Esophagus squamous epithelium (tissue), 5 donors: ENCODE data around the gene STK16. TPM values are rescaled to one million over a fixed set of nuclear protein-coding genes. Genes with fewer than 3 reads are reported as not detected.

Experiments used
- DNase-seq: peaks from one replicate; lab custom pipeline; 2025; lab: John Stamatoyannopoulos, UW
- H3K27ac ChIP-seq, 4 donors: fragments of 200-600 bp; sonication (generic); one replicate each; pipeline ENCODE4 v1.5.1; 2016 to 2019; ENCODE audit warnings: mild to moderate bottlenecking in 1 of 4
- H3K27me3 ChIP-seq, 4 donors: fragments of 200-600 bp; sonication (generic); 1 replicate in 3 of 4; 2 replicates in 1 of 4; pipeline versions ENCODE4 v1.5.1 to v1.6.0; 2017 to 2021; ENCODE audit warnings: antibody characterized with exemption in 1 of 4
- H3K36me3 ChIP-seq, 3 donors: fragments of 200-600 bp; sonication (generic); one replicate each; pipeline ENCODE4 v1.5.1; 2016 to 2019
- H3K4me1 ChIP-seq, 3 donors: fragments of 200-600 bp; sonication (generic); one replicate each; pipeline ENCODE4 v1.5.1; 2017 to 2019
- H3K4me3 ChIP-seq, 4 donors: fragments of 200-600 bp; sonication (generic); 1 replicate in 3 of 4; 2 replicates in 1 of 4; pipeline ENCODE4 v1.5.1; 2016 to 2019; ENCODE audit warnings: mild to moderate bottlenecking in 2 of 4, moderate library complexity in 1 of 4
- H3K9me3 ChIP-seq, 3 donors: fragments of 200-600 bp; sonication (generic); one replicate each; pipeline ENCODE4 v1.5.1; 2016 to 2019
- POLR2A ChIP-seq, 4 donors: fragments of 450-650 bp; IDR thresholded peaks; one replicate each; pipeline ENCODE4 v1.6.1; 2017; ENCODE audit warnings: antibody characterized with exemption in 4 of 4, mild to moderate bottlenecking in 4 of 4, moderate library complexity in 3 of 4
- WGBS, 2 donors: methylation state at CpG; one replicate each; pipeline ENCODE4 v1.1.5; 2018; 5-methylcytosine and 5-hydroxymethylcytosine counted together
- intact Hi-C: fragments of 100-400 bp; cut with DNase I; formaldehyde crosslinking; loops from one replicate; pipeline ENCODE4 v1.15.0; 2022
- total RNA-seq, 4 donors: library from RNA; depleted of rRNA; stranded (reverse); fragments of >200 nt; gene quantifications; one replicate each; pipeline ENCODE4 v1.1.0, GENCODE V29; 2016
- TF ChIP-seq, protein P1 (sequence below), 6 experiments: fragments of 450-650 bp in 4 of 6; fragments of 200-600 bp in 2 of 6; sonication (generic) in 2 of 6; IDR thresholded peaks; one replicate each; pipeline ENCODE4 v1.5.1; 2016 to 2019; ENCODE audit warnings: antibody characterized with exemption in 6 of 6, mild to moderate bottlenecking in 4 of 6, moderate library complexity in 4 of 6
- donor health status: DM: yes; HTN: yes; CAD: no.

The STK16 gene
- total RNA-seq, 4 donors from 2014 or later, result 8.6 to 27.4 (median 19.3) TPM

DNA sequence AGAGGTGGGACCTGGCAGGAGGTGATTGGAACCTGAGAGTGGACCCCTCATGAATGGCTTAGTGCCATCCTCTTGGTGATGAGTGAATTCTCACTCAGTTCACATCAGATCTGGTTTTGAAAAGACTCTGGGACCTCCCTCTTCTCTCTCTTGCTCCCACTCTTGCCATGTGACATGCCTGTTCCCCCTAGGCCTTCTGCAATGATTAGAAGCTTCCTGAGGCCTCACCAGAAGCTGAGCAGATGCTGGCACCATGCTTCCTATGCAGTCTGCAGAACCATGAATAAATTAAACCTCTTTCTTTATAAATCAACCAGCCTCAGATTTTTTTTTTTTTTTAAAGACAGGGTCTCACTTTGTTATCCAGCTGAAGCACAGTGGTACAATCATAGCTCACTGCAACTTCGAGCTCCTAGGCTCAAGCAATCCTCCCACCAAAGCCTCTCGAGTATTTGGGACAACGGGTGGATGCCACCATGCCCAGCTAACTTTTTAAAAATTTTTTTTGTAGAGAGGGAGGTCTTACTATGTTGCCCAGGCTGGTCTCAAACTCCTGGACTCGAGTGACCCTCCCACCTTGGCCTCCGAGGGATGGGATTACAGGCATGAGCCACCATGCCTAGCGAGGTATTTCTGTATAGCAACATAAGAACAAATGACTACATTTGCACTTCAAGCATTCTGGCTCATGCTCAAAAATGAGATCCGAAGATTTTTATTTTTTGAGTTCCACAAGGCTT is 40.7 kb upstream of the STK16 start:
- Histone ChIP-seq H3K4me1 (peaks cover 12 to 34% (median 14%) of the 10 kb centered on the region in 3 donors), H3K4me3 (no peak overlapping the region), H3K36me3 (peaks cover 0 to 19% (median 9%) of the 10 kb centered on the region in 3 donors), H3K9me3 (no peaks in the 10 kb centered on the region), H3K27ac (no peak overlapping the region), H3K27me3 (no peaks in the 10 kb centered on the region)
- TF ChIP-seq POLR2A (IDR thresholded peaks at IDR 0.05), result no peak
- TF ChIP-seq, protein P1, sequence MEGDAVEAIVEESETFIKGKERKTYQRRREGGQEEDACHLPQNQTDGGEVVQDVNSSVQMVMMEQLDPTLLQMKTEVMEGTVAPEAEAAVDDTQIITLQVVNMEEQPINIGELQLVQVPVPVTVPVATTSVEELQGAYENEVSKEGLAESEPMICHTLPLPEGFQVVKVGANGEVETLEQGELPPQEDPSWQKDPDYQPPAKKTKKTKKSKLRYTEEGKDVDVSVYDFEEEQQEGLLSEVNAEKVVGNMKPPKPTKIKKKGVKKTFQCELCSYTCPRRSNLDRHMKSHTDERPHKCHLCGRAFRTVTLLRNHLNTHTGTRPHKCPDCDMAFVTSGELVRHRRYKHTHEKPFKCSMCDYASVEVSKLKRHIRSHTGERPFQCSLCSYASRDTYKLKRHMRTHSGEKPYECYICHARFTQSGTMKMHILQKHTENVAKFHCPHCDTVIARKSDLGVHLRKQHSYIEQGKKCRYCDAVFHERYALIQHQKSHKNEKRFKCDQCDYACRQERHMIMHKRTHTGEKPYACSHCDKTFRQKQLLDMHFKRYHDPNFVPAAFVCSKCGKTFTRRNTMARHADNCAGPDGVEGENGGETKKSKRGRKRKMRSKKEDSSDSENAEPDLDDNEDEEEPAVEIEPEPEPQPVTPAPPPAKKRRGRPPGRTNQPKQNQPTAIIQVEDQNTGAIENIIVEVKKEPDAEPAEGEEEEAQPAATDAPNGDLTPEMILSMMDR (IDR thresholded peaks at IDR 0.05), result no peak
- DNase-seq, result no peak
- WGBS, 2 donors, result 86 to 94% methylated on average over 7 of the region's 7 CpGs
- intact Hi-C loops, result no loop called here

DNA sequence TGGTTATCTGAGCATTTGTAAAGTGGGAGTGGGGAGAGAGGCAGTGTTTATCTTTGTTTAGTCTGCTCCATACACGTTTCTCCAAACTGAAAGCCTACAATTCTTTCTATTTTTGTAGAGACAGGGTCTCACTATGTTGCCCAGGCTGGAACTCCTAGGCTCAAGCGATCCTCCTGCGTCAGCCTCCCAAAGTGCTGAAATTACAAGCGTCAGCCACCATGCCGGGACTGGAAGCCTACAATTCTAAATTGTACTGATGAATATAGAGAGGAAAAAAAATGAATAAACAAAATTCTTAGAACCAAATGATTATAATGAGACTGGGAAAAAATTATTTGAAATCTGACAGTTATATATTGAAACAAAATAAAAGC is 40.1 kb upstream of the STK16 start:
- no peak for DNase-seq
- no peaks in the 10 kb centered on the region for H3K27me3 ChIP-seq
- peaks cover 12 to 34% (median 14%) of the 10 kb centered on the region in 3 donors for H3K4me1 ChIP-seq
- WGBS, 2 donors, result 79 to 88% methylated on average over 5 of the region's 5 CpGs
- intact Hi-C loops, result no loop called here
- TF ChIP-seq, protein P1 (IDR thresholded peaks at IDR 0.05), result no peak
- no peak for TF ChIP-seq POLR2A (IDR thresholded peaks at IDR 0.05)
- no peaks in the 10 kb centered on the region for H3K9me3 ChIP-seq
- H3K27ac ChIP-seq, result no peak overlapping the region
- H3K36me3 ChIP-seq, result peaks cover 0 to 24% (median 15%) of the 10 kb centered on the region in 3 donors
- no peak overlapping the region for H3K4me3 ChIP-seq

DNA sequence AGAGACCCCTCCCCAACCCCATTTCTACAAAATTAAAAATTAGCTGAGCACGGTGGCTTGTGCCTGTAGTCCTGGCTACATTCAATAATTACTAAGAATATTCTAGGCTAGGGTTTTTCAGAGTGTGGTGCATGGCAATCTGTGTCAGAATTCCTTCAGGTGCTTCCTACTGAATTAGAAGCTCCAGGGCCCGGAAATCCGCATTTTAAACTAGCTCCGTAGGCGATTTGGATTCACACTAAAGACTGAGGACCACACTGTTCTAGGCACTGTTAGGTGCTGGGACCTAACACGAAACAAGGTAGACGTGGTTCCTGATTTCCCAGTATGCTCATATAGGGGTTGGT is 39.3 kb upstream of the STK16 start:
- DNase-seq, result no peak
- WGBS, 2 donors, result 12 to 17% methylated on average over 5 to 7 of the region's 7 CpGs
- Histone ChIP-seq H3K4me3 (peak overlapping the region; percentile 70 to 83 (median 73)), H3K4me1 (peaks cover 12 to 34% (median 14%) of the 10 kb centered on the region in 3 donors), H3K9me3 (no peaks in the 10 kb centered on the region), H3K36me3 (peaks cover 6 to 32% (median 23%) of the 10 kb centered on the region in 3 donors), H3K27me3 (no peaks in the 10 kb centered on the region), H3K27ac (peak overlapping the region; percentile 93 to 99 (median 97))
- intact Hi-C loops, result no loop called here
- TF ChIP-seq, protein P1 (IDR thresholded peaks at IDR 0.05), result no peak
- no peak for TF ChIP-seq POLR2A (IDR thresholded peaks at IDR 0.05)

DNA sequence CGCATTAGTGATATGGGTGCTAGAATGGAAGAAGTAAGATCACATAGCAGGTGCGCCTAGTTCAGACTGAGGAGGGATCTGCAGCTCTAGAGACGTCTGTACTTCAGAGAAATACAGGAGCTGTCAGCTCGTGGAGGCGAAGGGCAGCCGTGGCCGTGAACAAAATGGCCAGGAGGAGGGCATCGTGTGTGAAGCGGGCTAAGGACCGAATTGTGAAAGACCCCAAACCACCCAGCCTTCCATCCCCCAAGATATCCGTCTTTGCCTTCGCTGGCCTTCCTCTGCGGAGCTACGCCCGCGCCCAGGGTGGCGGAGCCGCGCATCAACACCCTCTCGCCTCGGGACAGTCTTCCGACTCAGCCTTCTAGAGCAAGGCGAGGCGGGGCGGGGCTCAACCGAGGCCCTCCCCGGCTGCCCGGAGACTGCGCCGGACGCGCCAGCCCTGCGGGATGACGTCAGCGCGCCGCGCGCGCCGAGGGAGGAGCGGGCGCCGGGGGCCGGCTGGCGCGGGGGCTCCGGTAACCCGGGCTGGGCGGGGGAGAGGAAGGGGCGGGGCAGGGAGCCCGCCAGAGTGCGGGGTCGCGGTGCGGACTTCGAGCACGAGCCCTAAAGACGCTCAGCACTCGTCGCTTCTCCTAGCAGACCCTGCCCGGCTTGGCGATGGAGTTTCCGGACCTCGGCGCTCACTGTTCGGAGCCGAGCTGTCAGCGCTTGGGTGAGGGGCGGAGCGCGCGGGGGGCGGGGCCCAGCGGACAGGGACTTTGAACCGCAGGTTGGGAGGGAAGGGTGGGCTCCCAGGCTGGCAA is 38.7 kb upstream of the STK16 start, which contains the start of gene ZFAND2B:
ZFAND2B (plus strand) TSS at position 455 of the 806 bp plus-strand sequence; CDS start at position 661, 206 bp downstream.
- H3K36me3 ChIP-seq, result peaks cover 6 to 37% (median 24%) of the 10 kb centered on the region in 3 donors
- peaks cover 12 to 34% (median 14%) of the 10 kb centered on the region in 3 donors for H3K4me1 ChIP-seq
- intact Hi-C loops, result no loop called here
- no peaks in the 10 kb centered on the region for H3K27me3 ChIP-seq
- peak within 1 kb of the TSS; percentile 93 to 99 (median 97) for H3K27ac ChIP-seq
- 0 to 1% methylated on average over 6 to 10 of the region's 76 CpGs for WGBS, 2 donors
- peak in 3 of 4 donors; percentile 92 to 97 (median 95) for TF ChIP-seq POLR2A (IDR thresholded peaks at IDR 0.05)
- TF ChIP-seq, protein P1 (IDR thresholded peaks at IDR 0.05), result peak in 3 of 6 experiments; percentile 31 to 50 (median 42)
- no peaks in the 10 kb centered on the region for H3K9me3 ChIP-seq
- peak; percentile 82 for DNase-seq
- peak within 1 kb of the TSS; percentile 70 to 83 (median 73) for H3K4me3 ChIP-seq
